HepG2 (cell line): ENCODE results near the gene CCT3. TPM values are rescaled to one million over a fixed set of nuclear protein-coding genes. Genes with fewer than 3 reads are reported as not detected.

ENCODE experiments used
- ATF1 ChIP-seq: IDR thresholded peaks from 2 replicates; pipeline ENCODE4 v1.6.1; 2016; ENCODE audit warnings: mild to moderate bottlenecking, control low read depth
- BHLHE40 ChIP-seq: IDR thresholded peaks from 2 replicates; pipeline ENCODE4 v1.6.1; 2011; ENCODE audit warnings: low read length, improper control_type of control experiment
- FOXM1 ChIP-seq: sonication (generic); formaldehyde crosslinking; IDR thresholded peaks from 2 replicates; pipeline ENCODE4 v1.5.0; 2020; ENCODE audit warnings: missing genetic modification reagents
- HNRNPUL1 ChIP-seq: fragments of 200-400 bp; formaldehyde crosslinking; IDR thresholded peaks from 2 replicates; pipeline ENCODE4 v1.6.1; 2017; ENCODE audit warnings: low read depth, mild to moderate bottlenecking, low read length, moderate library complexity
- JUNB ChIP-seq: sonication (generic); formaldehyde crosslinking; IDR thresholded peaks from 2 replicates; pipeline ENCODE4 v1.8.0; 2022; ENCODE audit warnings: missing genetic modification reagents, mild to moderate bottlenecking, borderline replicate concordance
- KDM5B ChIP-seq: sonication (generic); formaldehyde crosslinking; IDR thresholded peaks from 2 replicates; pipeline ENCODE4 v1.4.0; 2020; ENCODE audit warnings: missing genetic modification reagents, mild to moderate bottlenecking, borderline replicate concordance
- NFIC ChIP-seq: IDR thresholded peaks from 2 replicates; pipeline ENCODE4 v1.6.1; 2012; ENCODE audit warnings: mild to moderate bottlenecking, low read length, inconsistent platforms
- NR3C1 ChIP-seq: sonication (generic); formaldehyde crosslinking; IDR thresholded peaks from 2 replicates; pipeline ENCODE4 v1.4.0; 2020; ENCODE audit warnings: missing genetic modification reagents
- SALL1 ChIP-seq: sonication (generic); formaldehyde crosslinking; IDR thresholded peaks from 2 replicates; pipeline ENCODE4 v1.8.0; 2022; ENCODE audit warnings: mild to moderate bottlenecking, missing genetic modification reagents
- TEF ChIP-seq: sonication (generic); formaldehyde crosslinking; IDR thresholded peaks from 2 replicates; pipeline ENCODE4 v1.5.0; 2020; ENCODE audit warnings: missing genetic modification reagents
- TP53 ChIP-seq: sonication (generic); formaldehyde crosslinking; conservative IDR thresholded peaks from 2 replicates; pipeline ENCODE4 v1.4.0; 2020; ENCODE audit warnings: missing genetic modification reagents
- ZC3H4 ChIP-seq: sonication (generic); formaldehyde crosslinking; IDR thresholded peaks from 2 replicates; pipeline ENCODE4 v1.4.0; 2020; ENCODE audit warnings: missing genetic modification reagents, borderline replicate concordance
- ZFX ChIP-seq: sonication (generic); formaldehyde crosslinking; IDR thresholded peaks from 2 replicates; pipeline ENCODE4 v1.4.0; 2020; ENCODE audit warnings: mild to moderate bottlenecking, low read depth, missing genetic modification reagents, moderate library complexity
- ZHX1 ChIP-seq: sonication (generic); formaldehyde crosslinking; IDR thresholded peaks from 2 replicates; pipeline ENCODE4 v1.8.1; 2022; ENCODE audit warnings: low read depth, mild to moderate bottlenecking, missing genetic modification reagents
- ZNF180 ChIP-seq: sonication (generic); formaldehyde crosslinking; IDR thresholded peaks from 2 replicates; pipeline ENCODE4 v1.4.0; 2020; ENCODE audit warnings: low read depth, missing genetic modification reagents, borderline replicate concordance
- ZNF274 ChIP-seq: sonication (generic); formaldehyde crosslinking; IDR thresholded peaks from 2 replicates; pipeline ENCODE4 v1.5.1; 2020; ENCODE audit warnings: mild to moderate bottlenecking, missing genetic modification reagents
- ZNF335 ChIP-seq: sonication (generic); formaldehyde crosslinking; IDR thresholded peaks from 2 replicates; pipeline ENCODE4 v1.4.0; 2020; ENCODE audit warnings: missing genetic modification reagents
- ZNF576 ChIP-seq: sonication (generic); formaldehyde crosslinking; IDR thresholded peaks from 2 replicates; pipeline ENCODE4 v1.4.0; 2020; ENCODE audit warnings: mild to moderate bottlenecking, missing genetic modification reagents
- ZNF605 ChIP-seq: sonication (generic); formaldehyde crosslinking; IDR thresholded peaks from 2 replicates; pipeline ENCODE4 v1.8.0; 2022; ENCODE audit warnings: mild to moderate bottlenecking, missing genetic modification reagents
- ZNF878 ChIP-seq: sonication (generic); formaldehyde crosslinking; IDR thresholded peaks from 2 replicates; pipeline ENCODE4 v1.8.1; 2023; ENCODE audit warnings: mild to moderate bottlenecking, missing genetic modification reagents, moderate library complexity
- ZNF883 ChIP-seq: sonication (generic); formaldehyde crosslinking; IDR thresholded peaks from 2 replicates; pipeline ENCODE4 v1.5.1; 2020; ENCODE audit warnings: mild to moderate bottlenecking, missing genetic modification reagents; ENCODE audit errors: not compliant biosample characterization
- polyA plus RNA-seq, 8 experiments: library from polyadenylated mRNA; depleted of rRNA in 3 of 8; stranded (reverse) in 7 of 8; unstranded in 1 of 8; fragments of >200 nt; fragmentation: Illumina TruSeq in 4 of 8; extraction: Trizol in 4 of 8; gene quantifications; 2 replicates each; pipeline versions ENCODE4 v1.2.1 to v1.2.3, GENCODE V29; 2011 to 2016; ENCODE audit warnings: low read depth in 4 of 8, missing spikeins in 1 of 8, mixed read lengths in 1 of 8; ENCODE audit not compliant: insufficient read depth in 1 of 8
- total RNA-seq, 5 experiments: library from RNA; depleted of rRNA; stranded (reverse); fragments of >200 nt; fragmentation: Illumina TruSeq; extraction: Trizol; gene quantifications; 2 replicates each; pipeline ENCODE4 v1.2.3, GENCODE V29; 2016; ENCODE audit warnings: low read depth in 1 of 5
- TF ChIP-seq, protein P1 (sequence below): sonication (generic); formaldehyde crosslinking; conservative IDR thresholded peaks from 2 replicates; pipeline ENCODE4 v1.4.0; 2020; ENCODE audit warnings: mild to moderate bottlenecking, missing genetic modification reagents, moderate library complexity
- TF ChIP-seq, protein P2 (sequence below): sonication (generic); formaldehyde crosslinking; IDR thresholded peaks from 2 replicates; pipeline ENCODE4 v1.8.0; 2022; ENCODE audit warnings: missing genetic modification reagents, mild to moderate bottlenecking, borderline replicate concordance

Gene CCT3
- total and polyA plus RNA-seq, 2 of the 13 experiments (the other 11 are each of a cell fraction or from before 2014, with no cell fraction given), result 319 to 615 TPM

DNA sequence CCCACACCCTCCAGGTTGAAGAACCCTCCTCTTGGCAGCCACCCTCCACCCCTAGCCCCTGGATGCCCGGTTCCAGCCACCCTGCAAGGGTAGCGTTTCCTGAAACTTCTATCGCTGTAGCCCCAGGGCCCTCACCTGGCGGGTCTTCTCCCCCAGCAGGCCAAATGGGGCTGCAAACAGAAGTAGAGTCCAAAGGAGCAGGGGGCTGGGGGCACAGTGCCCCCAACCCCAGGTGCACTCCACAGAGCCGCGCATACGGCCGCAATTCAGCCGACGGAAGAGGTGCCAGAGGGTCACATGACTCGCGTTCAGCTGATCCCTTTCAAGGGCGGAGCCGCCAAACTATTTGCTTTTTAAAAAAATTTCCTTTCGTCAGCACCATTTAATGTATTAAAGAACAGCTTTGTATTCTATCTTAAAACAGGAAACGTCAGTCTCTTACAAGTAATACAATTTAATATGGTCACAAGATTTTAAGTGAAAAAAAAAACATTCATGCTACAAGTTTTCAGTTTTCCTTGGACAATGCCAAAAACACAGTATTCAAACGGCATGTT lies 42.6 kb downstream of the CCT3 start, which contains the start of gene GLMP (continued):
- TF ChIP-seq TP53 (no peak), NFIC (no peak), ZNF335 (CRISPR knock-in tag) (no peak), ZNF878 (CRISPR knock-in tag) (0 out of 2 replicates have a peak, but pooled peaks have one; percentile 41), BHLHE40 (peak; percentile 34; the same call in 1 of the 2 replicates), TEF (CRISPR knock-in tag) (no peak), HNRNPUL1 (no peak), ZHX1 (CRISPR knock-in tag) (no peak), ZNF274 (CRISPR knock-in tag) (no peak), ATF1 (CRISPR knock-in tag) (no peak), ZNF605 (CRISPR knock-in tag) (no peak), KDM5B (CRISPR knock-in tag) (no peak), ZC3H4 (CRISPR knock-in tag) (no peak), FOXM1 (CRISPR knock-in tag) (no peak), ZNF883 (CRISPR knock-in tag) (no peak), JUNB (CRISPR knock-in tag) (no peak), SALL1 (CRISPR knock-in tag) (peak; percentile 26; the same call in 1 of the 2 replicates), ZNF180 (CRISPR knock-in tag) (no peak), ZFX (CRISPR knock-in tag) (0 out of 2 replicates have a peak, but pooled peaks have one; percentile 22), ZNF576 (CRISPR knock-in tag) (no peak), NR3C1 (no peak)
- TF ChIP-seq, protein P1, sequence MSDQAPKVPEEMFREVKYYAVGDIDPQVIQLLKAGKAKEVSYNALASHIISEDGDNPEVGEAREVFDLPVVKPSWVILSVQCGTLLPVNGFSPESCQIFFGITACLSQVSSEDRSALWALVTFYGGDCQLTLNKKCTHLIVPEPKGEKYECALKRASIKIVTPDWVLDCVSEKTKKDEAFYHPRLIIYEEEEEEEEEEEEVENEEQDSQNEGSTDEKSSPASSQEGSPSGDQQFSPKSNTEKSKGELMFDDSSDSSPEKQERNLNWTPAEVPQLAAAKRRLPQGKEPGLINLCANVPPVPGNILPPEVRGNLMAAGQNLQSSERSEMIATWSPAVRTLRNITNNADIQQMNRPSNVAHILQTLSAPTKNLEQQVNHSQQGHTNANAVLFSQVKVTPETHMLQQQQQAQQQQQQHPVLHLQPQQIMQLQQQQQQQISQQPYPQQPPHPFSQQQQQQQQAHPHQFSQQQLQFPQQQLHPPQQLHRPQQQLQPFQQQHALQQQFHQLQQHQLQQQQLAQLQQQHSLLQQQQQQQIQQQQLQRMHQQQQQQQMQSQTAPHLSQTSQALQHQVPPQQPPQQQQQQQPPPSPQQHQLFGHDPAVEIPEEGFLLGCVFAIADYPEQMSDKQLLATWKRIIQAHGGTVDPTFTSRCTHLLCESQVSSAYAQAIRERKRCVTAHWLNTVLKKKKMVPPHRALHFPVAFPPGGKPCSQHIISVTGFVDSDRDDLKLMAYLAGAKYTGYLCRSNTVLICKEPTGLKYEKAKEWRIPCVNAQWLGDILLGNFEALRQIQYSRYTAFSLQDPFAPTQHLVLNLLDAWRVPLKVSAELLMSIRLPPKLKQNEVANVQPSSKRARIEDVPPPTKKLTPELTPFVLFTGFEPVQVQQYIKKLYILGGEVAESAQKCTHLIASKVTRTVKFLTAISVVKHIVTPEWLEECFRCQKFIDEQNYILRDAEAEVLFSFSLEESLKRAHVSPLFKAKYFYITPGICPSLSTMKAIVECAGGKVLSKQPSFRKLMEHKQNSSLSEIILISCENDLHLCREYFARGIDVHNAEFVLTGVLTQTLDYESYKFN (CRISPR knock-in tag), result no peak
- TF ChIP-seq, protein P2, sequence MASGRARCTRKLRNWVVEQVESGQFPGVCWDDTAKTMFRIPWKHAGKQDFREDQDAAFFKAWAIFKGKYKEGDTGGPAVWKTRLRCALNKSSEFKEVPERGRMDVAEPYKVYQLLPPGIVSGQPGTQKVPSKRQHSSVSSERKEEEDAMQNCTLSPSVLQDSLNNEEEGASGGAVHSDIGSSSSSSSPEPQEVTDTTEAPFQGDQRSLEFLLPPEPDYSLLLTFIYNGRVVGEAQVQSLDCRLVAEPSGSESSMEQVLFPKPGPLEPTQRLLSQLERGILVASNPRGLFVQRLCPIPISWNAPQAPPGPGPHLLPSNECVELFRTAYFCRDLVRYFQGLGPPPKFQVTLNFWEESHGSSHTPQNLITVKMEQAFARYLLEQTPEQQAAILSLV (CRISPR knock-in tag), result no peak
